HepG2 (cell line): ENCODE results near the gene ARHGEF40. TPM values are rescaled to one million over a fixed set of nuclear protein-coding genes. Genes with fewer than 3 reads are reported as not detected.

Experiments
- HOXA3 ChIP-seq: sonication (generic); formaldehyde crosslinking; IDR thresholded peaks from 2 replicates; pipeline ENCODE4 v1.5.0; 2020; ENCODE audit warnings: missing genetic modification reagents
- RARA ChIP-seq: IDR thresholded peaks from 2 replicates; pipeline ENCODE4 v1.6.1; 2016; ENCODE audit warnings: missing genetic modification reagents, missing compliant biosample characterization
- SALL1 ChIP-seq: sonication (generic); formaldehyde crosslinking; IDR thresholded peaks from 2 replicates; pipeline ENCODE4 v1.8.0; 2022; ENCODE audit warnings: mild to moderate bottlenecking, missing genetic modification reagents
- SNAPC2 ChIP-seq: sonication (generic); formaldehyde crosslinking; IDR thresholded peaks from 2 replicates; pipeline ENCODE4 v1.8.1; 2022; ENCODE audit warnings: mild to moderate bottlenecking, missing genetic modification reagents
- ZFX ChIP-seq: sonication (generic); formaldehyde crosslinking; IDR thresholded peaks from 2 replicates; pipeline ENCODE4 v1.4.0; 2020; ENCODE audit warnings: mild to moderate bottlenecking, low read depth, missing genetic modification reagents, moderate library complexity
- ZNF292 ChIP-seq: sonication (generic); formaldehyde crosslinking; IDR thresholded peaks from 2 replicates; pipeline ENCODE4 v1.8.1; 2022; ENCODE audit warnings: mild to moderate bottlenecking, low read depth, missing genetic modification reagents, borderline replicate concordance
- ZNF501 ChIP-seq: sonication (generic); formaldehyde crosslinking; IDR thresholded peaks from 2 replicates; pipeline ENCODE4 v1.5.1; 2020; ENCODE audit warnings: mild to moderate bottlenecking, moderate library complexity, missing genetic modification reagents
- ZNF879 ChIP-seq: sonication (generic); formaldehyde crosslinking; IDR thresholded peaks from 2 replicates; pipeline ENCODE4 v1.8.1; 2023; ENCODE audit warnings: missing genetic modification reagents
- polyA plus RNA-seq, 8 experiments: library from polyadenylated mRNA; depleted of rRNA in 3 of 8; stranded (reverse) in 7 of 8; unstranded in 1 of 8; fragments of >200 nt; fragmentation: Illumina TruSeq in 4 of 8; extraction: Trizol in 4 of 8; gene quantifications; 2 replicates each; pipeline versions ENCODE4 v1.2.1 to v1.2.3, GENCODE V29; 2011 to 2016; ENCODE audit warnings: low read depth in 4 of 8, missing spikeins in 1 of 8, mixed read lengths in 1 of 8; ENCODE audit not compliant: insufficient read depth in 1 of 8
- total RNA-seq, 5 experiments: library from RNA; depleted of rRNA; stranded (reverse); fragments of >200 nt; fragmentation: Illumina TruSeq; extraction: Trizol; gene quantifications; 2 replicates each; pipeline ENCODE4 v1.2.3, GENCODE V29; 2016; ENCODE audit warnings: low read depth in 1 of 5
- TF ChIP-seq, protein P1 (sequence below): sonication (generic); formaldehyde crosslinking; IDR thresholded peaks from 2 replicates; pipeline ENCODE4 v1.5.1; 2020; ENCODE audit warnings: mild to moderate bottlenecking, missing genetic modification reagents, borderline replicate concordance
- TF ChIP-seq, protein P2 (sequence below): sonication (generic); formaldehyde crosslinking; IDR thresholded peaks from 2 replicates; pipeline ENCODE4 v1.9.0; 2021; ENCODE audit warnings: missing genetic modification reagents, mild to moderate bottlenecking, borderline replicate concordance
- TF ChIP-seq, protein P3 (sequence below): sonication (generic); formaldehyde crosslinking; IDR thresholded peaks from 2 replicates; pipeline ENCODE4 v1.5.0; 2020; ENCODE audit warnings: mild to moderate bottlenecking, missing genetic modification reagents, borderline replicate concordance
- TF ChIP-seq, protein P4 (sequence below): sonication (generic); formaldehyde crosslinking; IDR thresholded peaks from 2 replicates; pipeline ENCODE4 v1.4.0; 2020; ENCODE audit warnings: mild to moderate bottlenecking, missing genetic modification reagents
- TF ChIP-seq, protein P5 (sequence below): sonication (generic); formaldehyde crosslinking; IDR thresholded peaks from 2 replicates; pipeline ENCODE4 v1.5.0; 2020; ENCODE audit warnings: mild to moderate bottlenecking, missing genetic modification reagents, moderate library complexity
- TF ChIP-seq, protein P6 (sequence below): IDR thresholded peaks from 2 replicates; pipeline ENCODE4 v1.6.1; 2016; ENCODE audit warnings: mild to moderate bottlenecking, missing biosample characterization, missing genetic modification reagents

ARHGEF40 gene
- total and polyA plus RNA-seq, 2 of the 13 experiments (the other 11 are each of a cell fraction or from before 2014, with no cell fraction given), result 28.1 to 78.1 TPM

DNA sequence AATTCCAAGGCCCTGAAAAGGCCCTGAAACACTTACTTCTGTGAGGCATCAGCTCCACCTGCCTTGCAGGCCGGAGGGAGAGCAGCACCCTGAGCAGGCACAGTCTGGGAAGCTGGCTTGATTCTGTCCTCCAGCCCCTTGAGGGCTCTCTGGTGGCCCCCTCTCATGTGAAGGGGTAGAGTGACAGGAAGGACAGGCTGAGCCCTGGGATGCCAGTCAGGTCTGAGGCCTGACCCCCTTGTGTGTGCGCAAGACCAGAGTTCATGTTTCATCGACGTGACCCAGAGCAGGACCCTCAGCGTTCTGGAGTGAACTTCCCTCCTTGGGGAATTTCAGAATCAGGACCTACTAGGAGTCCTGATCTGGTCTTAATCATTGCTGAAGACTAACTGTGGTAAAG is 11.2 kb upstream of the ARHGEF40 start (continued):
- TF ChIP-seq, protein P1, sequence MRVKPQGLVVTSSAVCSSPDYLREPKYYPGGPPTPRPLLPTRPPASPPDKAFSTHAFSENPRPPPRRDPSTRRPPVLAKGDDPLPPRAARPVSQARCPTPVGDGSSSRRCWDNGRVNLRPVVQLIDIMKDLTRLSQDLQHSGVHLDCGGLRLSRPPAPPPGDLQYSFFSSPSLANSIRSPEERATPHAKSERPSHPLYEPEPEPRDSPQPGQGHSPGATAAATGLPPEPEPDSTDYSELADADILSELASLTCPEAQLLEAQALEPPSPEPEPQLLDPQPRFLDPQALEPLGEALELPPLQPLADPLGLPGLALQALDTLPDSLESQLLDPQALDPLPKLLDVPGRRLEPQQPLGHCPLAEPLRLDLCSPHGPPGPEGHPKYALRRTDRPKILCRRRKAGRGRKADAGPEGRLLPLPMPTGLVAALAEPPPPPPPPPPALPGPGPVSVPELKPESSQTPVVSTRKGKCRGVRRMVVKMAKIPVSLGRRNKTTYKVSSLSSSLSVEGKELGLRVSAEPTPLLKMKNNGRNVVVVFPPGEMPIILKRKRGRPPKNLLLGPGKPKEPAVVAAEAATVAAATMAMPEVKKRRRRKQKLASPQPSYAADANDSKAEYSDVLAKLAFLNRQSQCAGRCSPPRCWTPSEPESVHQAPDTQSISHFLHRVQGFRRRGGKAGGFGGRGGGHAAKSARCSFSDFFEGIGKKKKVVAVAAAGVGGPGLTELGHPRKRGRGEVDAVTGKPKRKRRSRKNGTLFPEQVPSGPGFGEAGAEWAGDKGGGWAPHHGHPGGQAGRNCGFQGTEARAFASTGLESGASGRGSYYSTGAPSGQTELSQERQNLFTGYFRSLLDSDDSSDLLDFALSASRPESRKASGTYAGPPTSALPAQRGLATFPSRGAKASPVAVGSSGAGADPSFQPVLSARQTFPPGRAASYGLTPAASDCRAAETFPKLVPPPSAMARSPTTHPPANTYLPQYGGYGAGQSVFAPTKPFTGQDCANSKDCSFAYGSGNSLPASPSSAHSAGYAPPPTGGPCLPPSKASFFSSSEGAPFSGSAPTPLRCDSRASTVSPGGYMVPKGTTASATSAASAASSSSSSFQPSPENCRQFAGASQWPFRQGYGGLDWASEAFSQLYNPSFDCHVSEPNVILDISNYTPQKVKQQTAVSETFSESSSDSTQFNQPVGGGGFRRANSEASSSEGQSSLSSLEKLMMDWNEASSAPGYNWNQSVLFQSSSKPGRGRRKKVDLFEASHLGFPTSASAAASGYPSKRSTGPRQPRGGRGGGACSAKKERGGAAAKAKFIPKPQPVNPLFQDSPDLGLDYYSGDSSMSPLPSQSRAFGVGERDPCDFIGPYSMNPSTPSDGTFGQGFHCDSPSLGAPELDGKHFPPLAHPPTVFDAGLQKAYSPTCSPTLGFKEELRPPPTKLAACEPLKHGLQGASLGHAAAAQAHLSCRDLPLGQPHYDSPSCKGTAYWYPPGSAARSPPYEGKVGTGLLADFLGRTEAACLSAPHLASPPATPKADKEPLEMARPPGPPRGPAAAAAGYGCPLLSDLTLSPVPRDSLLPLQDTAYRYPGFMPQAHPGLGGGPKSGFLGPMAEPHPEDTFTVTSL, result 0 out of 2 replicates have a peak, but pooled peaks have one; percentile 31
- TF ChIP-seq ZFX (CRISPR knock-in tag) (peak; percentile 18; the same call in 1 of the 2 replicates), HOXA3 (peak; percentile 63; the same call in 1 of the 2 replicates), ZNF292 (CRISPR knock-in tag) (no peak), SNAPC2 (no peak), ZNF879 (no peak), ZNF501 (CRISPR knock-in tag) (peak; percentile 46; the same call in 1 of the 2 replicates), SALL1 (peak; percentile 34; the same call in 1 of the 2 replicates), RARA (CRISPR knock-in tag) (peak; percentile 60; the same call in 1 of the 2 replicates)
- TF ChIP-seq, protein P2, sequence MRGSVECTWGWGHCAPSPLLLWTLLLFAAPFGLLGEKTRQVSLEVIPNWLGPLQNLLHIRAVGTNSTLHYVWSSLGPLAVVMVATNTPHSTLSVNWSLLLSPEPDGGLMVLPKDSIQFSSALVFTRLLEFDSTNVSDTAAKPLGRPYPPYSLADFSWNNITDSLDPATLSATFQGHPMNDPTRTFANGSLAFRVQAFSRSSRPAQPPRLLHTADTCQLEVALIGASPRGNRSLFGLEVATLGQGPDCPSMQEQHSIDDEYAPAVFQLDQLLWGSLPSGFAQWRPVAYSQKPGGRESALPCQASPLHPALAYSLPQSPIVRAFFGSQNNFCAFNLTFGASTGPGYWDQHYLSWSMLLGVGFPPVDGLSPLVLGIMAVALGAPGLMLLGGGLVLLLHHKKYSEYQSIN (CRISPR knock-in tag), result no peak
- TF ChIP-seq, protein P3, sequence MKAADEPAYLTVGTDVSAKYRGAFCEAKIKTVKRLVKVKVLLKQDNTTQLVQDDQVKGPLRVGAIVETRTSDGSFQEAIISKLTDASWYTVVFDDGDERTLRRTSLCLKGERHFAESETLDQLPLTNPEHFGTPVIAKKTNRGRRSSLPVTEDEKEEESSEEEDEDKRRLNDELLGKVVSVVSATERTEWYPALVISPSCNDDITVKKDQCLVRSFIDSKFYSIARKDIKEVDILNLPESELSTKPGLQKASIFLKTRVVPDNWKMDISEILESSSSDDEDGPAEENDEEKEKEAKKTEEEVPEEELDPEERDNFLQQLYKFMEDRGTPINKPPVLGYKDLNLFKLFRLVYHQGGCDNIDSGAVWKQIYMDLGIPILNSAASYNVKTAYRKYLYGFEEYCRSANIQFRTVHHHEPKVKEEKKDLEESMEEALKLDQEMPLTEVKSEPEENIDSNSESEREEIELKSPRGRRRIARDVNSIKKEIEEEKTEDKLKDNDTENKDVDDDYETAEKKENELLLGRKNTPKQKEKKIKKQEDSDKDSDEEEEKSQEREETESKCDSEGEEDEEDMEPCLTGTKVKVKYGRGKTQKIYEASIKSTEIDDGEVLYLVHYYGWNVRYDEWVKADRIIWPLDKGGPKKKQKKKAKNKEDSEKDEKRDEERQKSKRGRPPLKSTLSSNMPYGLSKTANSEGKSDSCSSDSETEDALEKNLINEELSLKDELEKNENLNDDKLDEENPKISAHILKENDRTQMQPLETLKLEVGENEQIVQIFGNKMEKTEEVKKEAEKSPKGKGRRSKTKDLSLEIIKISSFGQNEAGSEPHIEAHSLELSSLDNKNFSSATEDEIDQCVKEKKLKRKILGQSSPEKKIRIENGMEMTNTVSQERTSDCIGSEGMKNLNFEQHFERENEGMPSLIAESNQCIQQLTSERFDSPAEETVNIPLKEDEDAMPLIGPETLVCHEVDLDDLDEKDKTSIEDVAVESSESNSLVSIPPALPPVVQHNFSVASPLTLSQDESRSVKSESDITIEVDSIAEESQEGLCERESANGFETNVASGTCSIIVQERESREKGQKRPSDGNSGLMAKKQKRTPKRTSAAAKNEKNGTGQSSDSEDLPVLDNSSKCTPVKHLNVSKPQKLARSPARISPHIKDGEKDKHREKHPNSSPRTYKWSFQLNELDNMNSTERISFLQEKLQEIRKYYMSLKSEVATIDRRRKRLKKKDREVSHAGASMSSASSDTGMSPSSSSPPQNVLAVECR (CRISPR knock-in tag), result peak; percentile 32; the same call in 1 of the 2 replicates
- TF ChIP-seq, protein P4, sequence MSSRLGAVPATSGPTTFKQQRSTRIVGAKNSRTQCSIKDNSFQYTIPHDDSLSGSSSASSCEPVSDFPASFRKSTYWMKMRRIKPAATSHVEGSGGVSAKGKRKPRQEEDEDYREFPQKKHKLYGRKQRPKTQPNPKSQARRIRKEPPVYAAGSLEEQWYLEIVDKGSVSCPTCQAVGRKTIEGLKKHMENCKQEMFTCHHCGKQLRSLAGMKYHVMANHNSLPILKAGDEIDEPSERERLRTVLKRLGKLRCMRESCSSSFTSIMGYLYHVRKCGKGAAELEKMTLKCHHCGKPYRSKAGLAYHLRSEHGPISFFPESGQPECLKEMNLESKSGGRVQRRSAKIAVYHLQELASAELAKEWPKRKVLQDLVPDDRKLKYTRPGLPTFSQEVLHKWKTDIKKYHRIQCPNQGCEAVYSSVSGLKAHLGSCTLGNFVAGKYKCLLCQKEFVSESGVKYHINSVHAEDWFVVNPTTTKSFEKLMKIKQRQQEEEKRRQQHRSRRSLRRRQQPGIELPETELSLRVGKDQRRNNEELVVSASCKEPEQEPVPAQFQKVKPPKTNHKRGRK (CRISPR knock-in tag), result no peak
- TF ChIP-seq, protein P5, sequence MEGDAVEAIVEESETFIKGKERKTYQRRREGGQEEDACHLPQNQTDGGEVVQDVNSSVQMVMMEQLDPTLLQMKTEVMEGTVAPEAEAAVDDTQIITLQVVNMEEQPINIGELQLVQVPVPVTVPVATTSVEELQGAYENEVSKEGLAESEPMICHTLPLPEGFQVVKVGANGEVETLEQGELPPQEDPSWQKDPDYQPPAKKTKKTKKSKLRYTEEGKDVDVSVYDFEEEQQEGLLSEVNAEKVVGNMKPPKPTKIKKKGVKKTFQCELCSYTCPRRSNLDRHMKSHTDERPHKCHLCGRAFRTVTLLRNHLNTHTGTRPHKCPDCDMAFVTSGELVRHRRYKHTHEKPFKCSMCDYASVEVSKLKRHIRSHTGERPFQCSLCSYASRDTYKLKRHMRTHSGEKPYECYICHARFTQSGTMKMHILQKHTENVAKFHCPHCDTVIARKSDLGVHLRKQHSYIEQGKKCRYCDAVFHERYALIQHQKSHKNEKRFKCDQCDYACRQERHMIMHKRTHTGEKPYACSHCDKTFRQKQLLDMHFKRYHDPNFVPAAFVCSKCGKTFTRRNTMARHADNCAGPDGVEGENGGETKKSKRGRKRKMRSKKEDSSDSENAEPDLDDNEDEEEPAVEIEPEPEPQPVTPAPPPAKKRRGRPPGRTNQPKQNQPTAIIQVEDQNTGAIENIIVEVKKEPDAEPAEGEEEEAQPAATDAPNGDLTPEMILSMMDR (CRISPR knock-in tag), result peak; percentile 24; the same call in 1 of the 2 replicates
- TF ChIP-seq, protein P6, sequence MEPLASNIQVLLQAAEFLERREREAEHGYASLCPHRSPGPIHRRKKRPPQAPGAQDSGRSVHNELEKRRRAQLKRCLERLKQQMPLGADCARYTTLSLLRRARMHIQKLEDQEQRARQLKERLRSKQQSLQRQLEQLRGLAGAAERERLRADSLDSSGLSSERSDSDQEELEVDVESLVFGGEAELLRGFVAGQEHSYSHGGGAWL (CRISPR knock-in tag), result no peak
